Right atrium auricular region (tissue), 2 donors: Measurements from ENCODE around the gene RHEX. TPM values are rescaled to one million over a fixed set of nuclear protein-coding genes. Genes with fewer than 3 reads are reported as not detected.

Experiments used
- DNase-seq: peaks from one replicate; pipeline ENCODE4 v3.0.0-alpha.2; 2019; ENCODE audit warnings: low spot score
- H3K27ac ChIP-seq, 2 donors: fragments of 200-600 bp; sonication (generic); 1 replicate in 1 of 2; 2 replicates in 1 of 2; pipeline ENCODE4 v1.5.1; 2016 to 2019
- H3K27me3 ChIP-seq, 2 donors: fragments of 200-600 bp; sonication (generic); one replicate each; pipeline versions ENCODE4 v1.5.1 to v1.6.0; 2017 to 2019
- H3K36me3 ChIP-seq: fragments of 200-600 bp; sonication (generic); one replicate; pipeline ENCODE4 v1.5.1; 2016
- H3K4me1 ChIP-seq, 2 donors: fragments of 200-600 bp; sonication (generic); one replicate each; pipeline versions ENCODE4 v1.5.1 to v1.6.0; 2017 to 2019
- H3K4me3 ChIP-seq, 2 donors: fragments of 200-600 bp; sonication (generic); 1 replicate in 1 of 2; 2 replicates in 1 of 2; pipeline ENCODE4 v1.5.1; 2017 to 2019; ENCODE audit warnings: mild to moderate bottlenecking in 1 of 2, moderate library complexity in 1 of 2
- H3K9me3 ChIP-seq, 2 donors: fragments of 200-600 bp; sonication (generic); one replicate each; pipeline ENCODE4 v1.5.1; 2019
- total RNA-seq, 2 donors: library from RNA; depleted of rRNA; stranded (reverse); fragments of >200 nt; gene quantifications; one replicate each; pipeline ENCODE4 v1.1.0, GENCODE V29; 2016
- TF ChIP-seq, protein P1 (sequence below), 2 donors: fragments of 200-600 bp; sonication (generic); IDR thresholded peaks; one replicate each; pipeline ENCODE4 v1.5.1; 2019; ENCODE audit warnings: antibody characterized with exemption in 2 of 2

Gene RHEX
- total RNA-seq, 2 donors from 2014 or later: not detected

GRCh38 chr1:206106328-206107167 lies 53.6 kb downstream of the RHEX start:
- Histone ChIP-seq H3K27me3 (no peaks in the 10 kb centered on the region), H3K27ac (no peak overlapping the region), H3K9me3 (no peaks in the 10 kb centered on the region), H3K4me1 (no peaks in the 10 kb centered on the region), H3K4me3 (no peak overlapping the region), H3K36me3 (no peaks in the 10 kb centered on the region)
- peak; percentile 89 for DNase-seq
- TF ChIP-seq, protein P1, sequence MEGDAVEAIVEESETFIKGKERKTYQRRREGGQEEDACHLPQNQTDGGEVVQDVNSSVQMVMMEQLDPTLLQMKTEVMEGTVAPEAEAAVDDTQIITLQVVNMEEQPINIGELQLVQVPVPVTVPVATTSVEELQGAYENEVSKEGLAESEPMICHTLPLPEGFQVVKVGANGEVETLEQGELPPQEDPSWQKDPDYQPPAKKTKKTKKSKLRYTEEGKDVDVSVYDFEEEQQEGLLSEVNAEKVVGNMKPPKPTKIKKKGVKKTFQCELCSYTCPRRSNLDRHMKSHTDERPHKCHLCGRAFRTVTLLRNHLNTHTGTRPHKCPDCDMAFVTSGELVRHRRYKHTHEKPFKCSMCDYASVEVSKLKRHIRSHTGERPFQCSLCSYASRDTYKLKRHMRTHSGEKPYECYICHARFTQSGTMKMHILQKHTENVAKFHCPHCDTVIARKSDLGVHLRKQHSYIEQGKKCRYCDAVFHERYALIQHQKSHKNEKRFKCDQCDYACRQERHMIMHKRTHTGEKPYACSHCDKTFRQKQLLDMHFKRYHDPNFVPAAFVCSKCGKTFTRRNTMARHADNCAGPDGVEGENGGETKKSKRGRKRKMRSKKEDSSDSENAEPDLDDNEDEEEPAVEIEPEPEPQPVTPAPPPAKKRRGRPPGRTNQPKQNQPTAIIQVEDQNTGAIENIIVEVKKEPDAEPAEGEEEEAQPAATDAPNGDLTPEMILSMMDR (IDR thresholded peaks at IDR 0.05): peak; percentile 71 to 93

- TF ChIP-seq, protein P1 (IDR thresholded peaks at IDR 0.05): no peak
- H3K9me3 ChIP-seq: no peaks in the 10 kb centered on the region
- no peak overlapping the region for H3K27ac ChIP-seq
- H3K36me3 ChIP-seq: no peaks in the 10 kb centered on the region
- H3K27me3 ChIP-seq: no peaks in the 10 kb centered on the region
- H3K4me1 ChIP-seq: no peaks in the 10 kb centered on the region
- no peak overlapping the region for H3K4me3 ChIP-seq
- DNase-seq: no peak
Measured at GRCh38 chr1:206107168-206107544, 54.2 kb downstream of the RHEX start.

DNA sequence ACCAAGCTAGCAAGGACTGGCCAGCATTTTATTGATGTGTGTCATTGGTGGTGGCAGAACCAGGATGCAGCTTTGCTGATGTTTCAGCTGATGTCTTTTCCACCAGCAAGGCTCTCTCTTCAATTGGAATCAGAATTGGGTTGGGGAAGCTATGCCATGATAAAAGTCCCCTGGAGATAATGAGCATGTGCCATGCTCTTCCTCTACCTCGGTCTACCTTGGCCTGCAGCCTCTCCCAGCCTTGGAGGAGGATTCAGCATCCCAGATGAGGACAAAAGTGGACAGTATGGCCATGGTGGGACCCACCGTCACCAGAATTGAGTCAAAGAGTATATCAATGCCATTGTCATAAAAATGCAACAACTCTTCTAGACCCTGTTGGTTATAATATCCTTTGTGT lies 55.7 kb downstream of the RHEX start:
- Histone ChIP-seq H3K4me1 (no peaks in the 10 kb centered on the region), H3K36me3 (no peaks in the 10 kb centered on the region), H3K27me3 (no peaks in the 10 kb centered on the region), H3K4me3 (no peak overlapping the region), H3K27ac (no peak overlapping the region), H3K9me3 (no peaks in the 10 kb centered on the region)
- DNase-seq: peak; percentile 9
- TF ChIP-seq, protein P1 (IDR thresholded peaks at IDR 0.05): no peak

DNA sequence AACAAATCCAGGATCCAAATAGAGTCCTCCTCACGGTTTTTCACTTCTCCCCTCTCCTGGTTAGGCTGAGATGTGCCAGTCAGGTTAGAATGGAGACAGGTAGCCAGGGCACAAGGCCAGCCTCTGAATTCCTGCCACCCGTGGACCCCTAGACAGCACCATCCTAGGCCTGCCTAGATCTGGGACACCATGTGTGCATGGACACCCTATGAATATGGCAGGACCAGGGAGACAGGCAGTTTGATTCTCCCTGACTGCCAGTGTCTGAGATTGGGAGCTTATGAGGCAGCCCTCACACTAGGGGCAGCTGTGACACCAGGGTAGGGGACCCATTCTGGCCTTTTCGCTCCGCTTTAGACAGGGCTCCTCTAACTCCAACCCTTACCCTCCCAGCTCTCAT lies 56.7 kb downstream of the RHEX start:
- Histone ChIP-seq H3K27me3 (no peaks in the 10 kb centered on the region), H3K9me3 (no peaks in the 10 kb centered on the region), H3K27ac (no peak overlapping the region), H3K36me3 (no peaks in the 10 kb centered on the region), H3K4me1 (no peaks in the 10 kb centered on the region), H3K4me3 (no peak overlapping the region)
- peak; percentile 18 for DNase-seq
- TF ChIP-seq, protein P1 (IDR thresholded peaks at IDR 0.05): no peak

- TF ChIP-seq, protein P1 (IDR thresholded peaks at IDR 0.05): no peak
- H3K9me3 ChIP-seq: no peaks in the 10 kb centered on the region
Measured at GRCh38 chr1:206110161-206110560, 57.2 kb downstream of the RHEX start.

More at GRCh38 chr1:206110161-206110560, 57.2 kb downstream of the RHEX start:
- Histone ChIP-seq H3K27me3 (no peaks in the 10 kb centered on the region), H3K4me3 (no peak overlapping the region), H3K36me3 (no peaks in the 10 kb centered on the region), H3K27ac (no peak overlapping the region), H3K4me1 (no peaks in the 10 kb centered on the region)
- DNase-seq: peak; percentile 21
